ENCODE results near the gene TMEM222.
A peak's percentile ranks its signal among the peaks of the same experiment; 100 is the strongest.

TMEM222 gene

DNA sequence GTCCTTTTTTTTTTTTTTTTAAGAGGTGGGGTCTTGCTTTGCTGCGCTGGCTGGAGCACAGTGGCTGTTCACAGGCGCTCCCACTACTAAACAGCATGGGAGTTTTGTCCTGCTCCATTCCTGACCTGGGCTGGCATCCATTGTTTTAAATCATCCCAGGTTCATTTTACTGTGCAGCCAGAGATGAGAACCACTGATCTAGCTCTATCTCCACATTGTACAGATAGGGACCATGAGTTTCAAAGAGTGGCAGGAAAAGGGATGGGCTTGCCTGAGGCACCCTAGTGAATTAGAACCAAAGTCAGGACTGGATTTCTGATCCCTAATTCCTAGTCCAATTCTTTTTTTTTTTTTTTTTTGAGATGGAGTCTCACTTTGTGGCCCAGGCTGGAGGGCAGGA lies 7.2 kb upstream of the TMEM222 start:
- peaks cover 4% of the 10 kb centered on the region for H3K36me3 Mint-ChIP-seq (ENCODE audit: insufficient read depth)
- no peaks in the 10 kb centered on the region for H3K27me3 Mint-ChIP-seq
- ATAC-seq (replicated peaks; ENCODE audit: extremely low read depth, poor library complexity, severe bottlenecking), result no peak
- no peaks in the 10 kb centered on the region for H3K9me3 Mint-ChIP-seq
- DNase-seq (ENCODE audit: low spot score in 2 of 2), result no peak
- H3K4me1 Mint-ChIP-seq, result no peaks in the 10 kb centered on the region
- H3K27ac Mint-ChIP-seq (ENCODE audit: low read depth), result no peak overlapping the region
- H3K4me3 Mint-ChIP-seq, result no peak overlapping the region

DNA sequence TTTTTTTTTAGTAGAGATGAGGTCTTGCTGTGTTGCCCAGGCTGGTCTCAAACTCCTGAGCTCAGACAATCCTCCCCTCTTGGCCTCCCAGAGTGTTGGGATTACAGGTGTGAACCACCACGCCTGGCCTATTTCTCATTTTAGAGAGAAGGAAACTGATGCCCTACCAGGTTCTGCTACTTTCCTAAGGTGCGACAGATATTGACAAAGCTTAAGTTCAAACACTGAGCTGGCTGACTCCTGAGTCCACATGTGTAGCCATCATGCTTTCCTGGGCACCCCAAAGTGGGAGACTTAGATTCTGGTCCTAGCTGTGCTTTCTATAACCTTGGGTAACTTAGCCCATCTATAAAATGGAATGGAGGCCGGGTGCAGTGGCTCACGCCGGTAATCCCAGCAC lies 5.1 kb upstream of the TMEM222 start:
- no peak for ATAC-seq (replicated peaks; ENCODE audit: extremely low read depth, poor library complexity, severe bottlenecking)
- Mint-ChIP-seq H3K36me3 (ENCODE audit: insufficient read depth) (peaks cover 3% of the 10 kb centered on the region), H3K27me3 (no peaks in the 10 kb centered on the region), H3K9me3 (no peaks in the 10 kb centered on the region), H3K4me1 (peaks cover 3% of the 10 kb centered on the region), H3K4me3 (no peak overlapping the region), H3K27ac (ENCODE audit: low read depth) (no peak overlapping the region)
- no peak for DNase-seq (ENCODE audit: low spot score in 2 of 2)

DNA sequence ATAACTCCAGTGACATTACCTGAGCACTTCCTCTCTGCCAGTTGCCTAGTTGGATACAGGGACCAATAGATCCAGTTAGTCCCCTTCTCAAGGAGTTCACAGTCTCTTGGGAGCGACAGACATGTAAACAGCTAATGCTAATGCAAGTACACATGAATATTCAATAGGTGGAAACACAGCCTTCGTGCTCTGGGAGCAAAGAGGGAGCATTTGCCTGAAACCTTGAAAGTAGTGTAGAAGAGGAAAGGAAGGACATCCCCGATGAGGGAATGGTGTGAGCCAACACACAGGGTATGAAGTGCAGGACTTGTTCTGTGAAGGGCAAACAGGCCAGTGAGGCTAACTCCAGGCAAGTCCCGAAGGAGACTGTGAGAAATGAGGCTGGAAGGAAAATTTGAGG lies 3.8 kb upstream of the TMEM222 start:
- Mint-ChIP-seq H3K27ac (ENCODE audit: low read depth) (no peak overlapping the region), H3K27me3 (no peaks in the 10 kb centered on the region), H3K36me3 (ENCODE audit: insufficient read depth) (peaks cover 8% of the 10 kb centered on the region), H3K9me3 (no peaks in the 10 kb centered on the region), H3K4me3 (no peak overlapping the region), H3K4me1 (peaks cover 12% of the 10 kb centered on the region)
- no peak for ATAC-seq (replicated peaks; ENCODE audit: extremely low read depth, poor library complexity, severe bottlenecking)
- DNase-seq (ENCODE audit: low spot score in 2 of 2), result no peak

DNA sequence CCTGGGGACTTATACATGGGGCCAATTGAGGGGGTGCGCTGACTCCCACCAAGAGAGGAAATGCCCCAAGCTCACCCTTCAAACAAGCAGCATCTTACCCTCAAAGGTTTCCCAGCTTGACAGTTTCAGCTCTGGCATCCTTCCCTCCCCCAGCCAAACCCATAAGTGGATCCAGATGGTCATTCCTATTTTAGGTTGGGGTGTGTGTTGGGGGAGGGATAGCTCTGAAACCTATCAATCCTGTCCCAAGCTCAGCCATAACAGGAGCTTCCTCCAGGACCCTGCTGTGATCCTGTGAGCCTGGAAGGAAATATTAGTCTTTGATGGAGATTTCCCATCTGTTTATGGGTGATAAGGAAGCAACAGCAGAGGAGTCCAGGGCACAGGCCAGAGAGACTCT lies 3.4 kb upstream of the TMEM222 start:
- Mint-ChIP-seq H3K9me3 (no peaks in the 10 kb centered on the region), H3K27ac (ENCODE audit: low read depth) (no peak overlapping the region), H3K27me3 (no peaks in the 10 kb centered on the region), H3K4me1 (peaks cover 15% of the 10 kb centered on the region), H3K4me3 (no peak overlapping the region), H3K36me3 (ENCODE audit: insufficient read depth) (peaks cover 6% of the 10 kb centered on the region)
- DNase-seq (ENCODE audit: low spot score in 2 of 2), result no peak
- no peak for ATAC-seq (replicated peaks; ENCODE audit: extremely low read depth, poor library complexity, severe bottlenecking)

DNA sequence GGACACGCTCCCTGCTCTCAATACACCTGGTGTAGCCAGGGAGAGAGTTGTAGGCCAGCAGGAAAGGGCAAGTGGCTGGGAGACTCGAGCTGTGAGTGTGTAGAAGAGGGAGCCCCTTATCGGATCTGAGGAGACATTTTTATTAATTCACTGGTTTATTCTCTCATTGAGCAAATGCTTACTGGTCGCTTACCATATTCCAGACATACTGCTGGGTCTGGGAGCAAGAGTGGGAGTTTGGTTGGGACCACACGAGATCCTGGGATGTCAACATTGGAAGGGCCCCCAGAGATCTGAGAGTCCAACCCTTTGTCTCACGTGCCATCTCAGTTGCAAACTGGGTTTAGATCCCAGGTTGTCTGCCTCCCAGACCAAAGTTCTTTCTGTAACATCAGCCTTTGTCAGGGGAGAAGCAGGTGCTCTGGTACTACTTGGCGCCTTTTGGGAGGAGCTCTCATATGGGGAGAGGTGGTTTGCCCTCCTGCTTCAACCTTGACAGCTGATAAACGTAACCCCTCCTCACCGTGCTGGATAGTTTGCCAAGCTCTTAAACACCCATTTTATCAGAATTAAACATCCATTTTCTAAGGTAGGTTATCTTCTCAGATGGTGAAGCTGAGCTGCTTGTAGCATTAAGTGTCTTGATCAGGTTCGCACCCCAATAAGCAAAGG lies 742 bp downstream of the TMEM222 start:
- H3K4me3 Mint-ChIP-seq, result peak overlapping the region; percentile 93
- ATAC-seq (replicated peaks; ENCODE audit: extremely low read depth, poor library complexity, severe bottlenecking) (no peak), DNase-seq (ENCODE audit: low spot score in 2 of 2) (no peak)
- H3K27me3 Mint-ChIP-seq, result no peaks in the 10 kb centered on the region
- H3K36me3 Mint-ChIP-seq (ENCODE audit: insufficient read depth), result peaks cover 20% of the 10 kb centered on the region
- peaks cover 48% of the 10 kb centered on the region for H3K4me1 Mint-ChIP-seq
- peak overlapping the region; percentile 87 for H3K27ac Mint-ChIP-seq (ENCODE audit: low read depth)
- no peaks in the 10 kb centered on the region for H3K9me3 Mint-ChIP-seq

DNA sequence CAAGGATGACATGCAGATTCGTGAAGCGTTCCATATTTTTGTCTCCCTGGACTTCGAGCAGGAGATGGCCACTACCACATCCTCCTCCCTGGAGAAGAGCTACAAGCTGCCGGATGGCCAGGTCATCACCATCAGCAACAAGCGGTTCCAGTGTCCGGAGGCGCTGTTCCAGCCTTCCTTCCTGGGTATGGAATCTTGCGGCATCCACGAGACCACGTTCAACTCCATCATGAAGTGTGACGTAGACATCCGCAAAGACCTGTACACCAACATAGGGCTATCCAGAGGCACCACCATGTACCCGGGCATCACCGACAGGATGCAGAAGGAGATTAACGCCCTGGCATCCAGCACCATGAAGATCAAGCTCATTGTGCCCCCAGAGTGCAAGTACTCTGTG lies 3.3 kb downstream of the TMEM222 start:
- H3K4me3 Mint-ChIP-seq, result no peak overlapping the region
- H3K27ac Mint-ChIP-seq (ENCODE audit: low read depth), result no peak overlapping the region
- no peaks in the 10 kb centered on the region for H3K9me3 Mint-ChIP-seq
- ATAC-seq (replicated peaks; ENCODE audit: extremely low read depth, poor library complexity, severe bottlenecking), result no peak
- H3K36me3 Mint-ChIP-seq (ENCODE audit: insufficient read depth), result peaks cover 29% of the 10 kb centered on the region
- H3K27me3 Mint-ChIP-seq, result no peaks in the 10 kb centered on the region
- DNase-seq (ENCODE audit: low spot score in 2 of 2), result no peak
- peaks cover 59% of the 10 kb centered on the region for H3K4me1 Mint-ChIP-seq

DNA sequence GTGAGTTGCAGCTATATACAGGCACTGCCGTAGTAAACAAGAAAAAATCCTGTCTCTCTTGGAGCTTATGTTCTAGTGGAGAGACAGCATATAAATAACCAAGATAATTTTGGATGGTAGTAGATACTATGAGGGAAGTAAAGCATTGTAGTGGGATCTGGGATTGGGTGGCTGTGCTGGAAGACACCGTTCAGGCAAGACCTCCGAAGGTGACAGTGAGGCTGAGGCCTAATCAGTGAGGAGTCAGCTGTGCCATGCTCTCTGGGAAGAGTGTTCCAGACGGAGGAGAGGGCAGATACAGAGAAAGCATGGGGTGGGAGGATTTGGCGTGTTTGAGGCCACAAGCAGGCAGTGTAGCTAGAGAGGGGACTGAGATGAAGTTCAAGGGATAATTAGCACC lies 6.0 kb downstream of the TMEM222 start:
- Mint-ChIP-seq H3K27me3 (no peaks in the 10 kb centered on the region), H3K36me3 (ENCODE audit: insufficient read depth) (peaks cover 28% of the 10 kb centered on the region), H3K4me1 (peaks cover 67% of the 10 kb centered on the region), H3K9me3 (no peaks in the 10 kb centered on the region), H3K27ac (ENCODE audit: low read depth) (no peak overlapping the region), H3K4me3 (no peak overlapping the region)
- DNase-seq (ENCODE audit: low spot score in 2 of 2), result no peak
- no peak for ATAC-seq (replicated peaks; ENCODE audit: extremely low read depth, poor library complexity, severe bottlenecking)

DNA sequence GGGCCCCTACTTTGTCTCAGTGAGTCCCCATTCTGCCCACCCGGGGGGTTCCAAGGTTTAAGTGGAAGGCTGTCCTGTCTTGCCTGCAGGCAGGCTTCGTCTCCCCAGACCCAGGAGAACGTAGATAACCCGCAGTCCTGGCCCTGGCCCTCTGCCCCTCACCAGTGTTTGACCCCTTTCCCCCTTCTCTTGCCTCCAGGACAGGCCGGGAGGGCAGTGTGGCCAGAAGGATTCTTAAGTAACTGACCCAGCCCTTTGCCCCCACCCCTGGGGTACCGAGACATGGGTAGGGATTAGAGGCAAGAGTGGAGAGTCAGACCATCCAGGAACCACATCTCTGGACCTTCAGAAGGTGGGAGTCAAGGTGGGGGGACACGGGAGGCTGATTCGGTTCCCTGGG lies 8.8 kb downstream of the TMEM222 start:
- Mint-ChIP-seq H3K36me3 (ENCODE audit: insufficient read depth) (peaks cover 28% of the 10 kb centered on the region), H3K4me1 (peaks cover 47% of the 10 kb centered on the region), H3K9me3 (no peaks in the 10 kb centered on the region), H3K4me3 (no peak overlapping the region), H3K27ac (ENCODE audit: low read depth) (peak overlapping the region; percentile 74), H3K27me3 (no peaks in the 10 kb centered on the region)
- DNase-seq (ENCODE audit: low spot score in 2 of 2) (no peak), ATAC-seq (replicated peaks; ENCODE audit: extremely low read depth, poor library complexity, severe bottlenecking) (no peak)

DNA sequence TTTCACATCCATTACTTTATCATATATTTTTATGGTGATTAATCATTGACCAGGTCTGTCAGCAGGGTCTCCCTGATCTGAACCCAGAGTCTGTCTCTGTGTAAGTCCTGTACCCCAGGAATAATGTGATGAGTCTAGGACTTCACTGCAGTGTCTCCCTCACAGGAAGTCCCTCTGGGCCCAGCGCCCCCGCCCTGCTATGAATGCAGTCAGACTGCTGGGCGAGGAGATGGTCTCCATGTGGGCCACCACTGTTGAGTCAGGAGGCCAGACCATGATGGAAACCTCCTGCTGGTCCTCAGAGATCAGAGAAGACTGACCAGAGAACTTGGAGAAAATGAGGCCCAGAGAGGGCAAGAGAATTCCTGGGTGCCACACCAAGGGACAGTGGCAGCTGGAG lies 9.5 kb downstream of the TMEM222 start:
- ATAC-seq (replicated peaks; ENCODE audit: extremely low read depth, poor library complexity, severe bottlenecking) (no peak), DNase-seq (ENCODE audit: low spot score in 2 of 2) (no peak)
- Mint-ChIP-seq H3K4me3 (no peak overlapping the region), H3K9me3 (no peaks in the 10 kb centered on the region), H3K27ac (ENCODE audit: low read depth) (peak overlapping the region; percentile 55), H3K36me3 (ENCODE audit: insufficient read depth) (peaks cover 26% of the 10 kb centered on the region), H3K27me3 (no peaks in the 10 kb centered on the region), H3K4me1 (peaks cover 41% of the 10 kb centered on the region)

DNA sequence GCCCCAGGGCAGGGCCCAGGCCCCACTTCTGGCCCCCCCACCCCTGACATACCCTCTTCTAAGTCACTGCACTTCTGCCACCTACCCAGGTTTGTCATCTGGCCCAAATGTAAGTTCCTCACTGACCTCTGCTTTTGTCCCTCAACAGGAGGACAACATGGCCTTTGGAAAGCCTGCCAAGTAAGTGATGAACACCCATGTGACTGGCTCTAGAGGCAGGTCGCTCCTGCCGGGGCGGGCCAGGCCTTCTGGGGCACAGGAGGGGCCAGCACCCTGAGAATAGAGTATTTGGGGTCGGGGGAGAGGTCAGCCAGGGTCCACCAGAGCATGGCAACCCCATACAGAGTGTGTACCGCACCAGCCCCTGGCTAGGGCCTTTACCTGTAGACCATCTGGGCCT lies 10.0 kb downstream of the TMEM222 start:
- DNase-seq (ENCODE audit: low spot score in 2 of 2) (no peak), ATAC-seq (replicated peaks; ENCODE audit: extremely low read depth, poor library complexity, severe bottlenecking) (no peak)
- H3K27me3 Mint-ChIP-seq, result no peaks in the 10 kb centered on the region
- H3K27ac Mint-ChIP-seq (ENCODE audit: low read depth), result peak overlapping the region; percentile 55
- no peaks in the 10 kb centered on the region for H3K9me3 Mint-ChIP-seq
- no peak overlapping the region for H3K4me3 Mint-ChIP-seq
- peaks cover 36% of the 10 kb centered on the region for H3K4me1 Mint-ChIP-seq
- H3K36me3 Mint-ChIP-seq (ENCODE audit: insufficient read depth), result peaks cover 23% of the 10 kb centered on the region

DNA sequence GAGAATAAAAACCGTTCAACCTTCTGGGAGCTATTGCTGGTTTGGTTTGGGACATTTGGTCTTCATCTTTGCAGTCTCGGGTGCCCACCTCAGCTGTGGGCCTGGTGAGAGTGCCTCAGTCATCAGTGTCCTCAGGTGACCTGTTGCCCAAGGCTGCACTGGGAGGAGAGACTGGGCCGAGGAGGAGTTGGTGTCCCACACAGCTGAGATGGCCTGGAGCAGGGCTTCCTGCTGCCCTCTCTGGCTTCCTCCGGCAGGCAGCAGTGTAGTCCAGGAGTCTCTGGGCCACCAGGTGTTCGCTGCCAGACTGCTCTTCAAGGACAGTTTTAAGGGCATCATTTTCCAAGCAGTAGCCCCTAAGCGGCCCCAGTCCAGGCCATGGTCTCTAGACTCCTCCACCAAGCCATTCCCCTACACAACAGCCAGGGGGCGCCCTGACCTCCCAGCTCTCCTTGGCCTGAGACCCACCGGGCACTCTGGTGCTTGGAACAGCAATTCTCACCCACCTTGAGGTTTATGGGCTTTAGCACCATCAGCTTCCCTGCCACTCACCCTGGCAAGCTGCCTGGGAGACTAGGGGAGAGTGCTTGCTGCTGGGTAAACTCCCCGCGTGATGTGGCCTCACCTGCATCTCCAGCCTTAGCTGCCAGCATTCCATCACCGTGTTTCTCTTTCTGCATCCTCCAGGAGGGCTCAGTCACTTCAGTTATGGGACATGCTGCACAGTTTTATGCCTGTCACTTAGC lies 10.7 kb downstream of the TMEM222 start:
- Mint-ChIP-seq H3K27me3 (no peaks in the 10 kb centered on the region), H3K4me3 (no peak overlapping the region), H3K9me3 (no peaks in the 10 kb centered on the region), H3K27ac (ENCODE audit: low read depth) (peak overlapping the region; percentile 51), H3K36me3 (ENCODE audit: insufficient read depth) (peaks cover 24% of the 10 kb centered on the region), H3K4me1 (peaks cover 33% of the 10 kb centered on the region)
- DNase-seq (ENCODE audit: low spot score in 2 of 2) (peak; percentile 32 to 45), ATAC-seq (replicated peaks; ENCODE audit: extremely low read depth, poor library complexity, severe bottlenecking) (peak; percentile 67)

DNA sequence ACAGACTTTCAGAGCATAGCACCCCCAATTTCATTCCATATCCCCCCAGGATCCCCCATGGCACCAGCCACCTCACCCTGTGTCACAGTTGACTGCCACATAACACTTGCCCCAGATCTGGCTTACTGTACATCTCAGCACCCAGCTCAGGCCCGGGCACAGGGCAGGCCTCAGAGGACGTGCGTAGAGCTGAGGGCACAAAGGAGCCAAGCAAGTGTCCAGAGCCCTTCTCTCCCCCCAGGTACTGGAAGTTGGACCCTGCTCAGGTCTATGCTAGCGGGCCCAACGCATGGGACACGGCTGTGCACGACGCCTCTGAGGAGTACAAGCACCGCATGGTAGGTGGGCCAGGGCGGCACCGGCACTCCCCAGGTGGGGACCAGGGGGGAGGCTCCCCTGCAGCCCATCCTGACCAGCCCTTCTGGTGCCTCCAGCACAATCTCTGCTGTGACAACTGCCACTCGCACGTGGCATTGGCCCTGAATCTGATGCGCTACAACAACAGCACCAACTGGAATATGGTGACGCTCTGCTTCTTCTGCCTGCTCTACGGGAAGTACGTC lies 11.8 kb downstream of the TMEM222 start:
- no peaks in the 10 kb centered on the region for H3K9me3 Mint-ChIP-seq
- no peaks in the 10 kb centered on the region for H3K27me3 Mint-ChIP-seq
- H3K36me3 Mint-ChIP-seq (ENCODE audit: insufficient read depth), result peaks cover 17% of the 10 kb centered on the region
- DNase-seq (ENCODE audit: low spot score in 2 of 2) (no peak), ATAC-seq (replicated peaks; ENCODE audit: extremely low read depth, poor library complexity, severe bottlenecking) (no peak)
- peaks cover 26% of the 10 kb centered on the region for H3K4me1 Mint-ChIP-seq
- H3K27ac Mint-ChIP-seq (ENCODE audit: low read depth), result no peak overlapping the region
- H3K4me3 Mint-ChIP-seq, result no peak overlapping the region

Measured in central memory CD8-positive, alpha-beta T cell (primary cell).